CD1c-positive myeloid dendritic cell (primary cell): ENCODE results near the gene AJM1.
"Not testable (repeated sequence)": the region's sequence is repeated elsewhere in the genome, so short reads cannot be mapped to it uniquely, and the experiment has no call there.

ENCODE experiments used
- DNase-seq: peaks from one replicate; pipeline ENCODE4 v3.0.0-alpha.2; 2016; ENCODE audit errors: extremely low spot score

The AJM1 gene

DNA sequence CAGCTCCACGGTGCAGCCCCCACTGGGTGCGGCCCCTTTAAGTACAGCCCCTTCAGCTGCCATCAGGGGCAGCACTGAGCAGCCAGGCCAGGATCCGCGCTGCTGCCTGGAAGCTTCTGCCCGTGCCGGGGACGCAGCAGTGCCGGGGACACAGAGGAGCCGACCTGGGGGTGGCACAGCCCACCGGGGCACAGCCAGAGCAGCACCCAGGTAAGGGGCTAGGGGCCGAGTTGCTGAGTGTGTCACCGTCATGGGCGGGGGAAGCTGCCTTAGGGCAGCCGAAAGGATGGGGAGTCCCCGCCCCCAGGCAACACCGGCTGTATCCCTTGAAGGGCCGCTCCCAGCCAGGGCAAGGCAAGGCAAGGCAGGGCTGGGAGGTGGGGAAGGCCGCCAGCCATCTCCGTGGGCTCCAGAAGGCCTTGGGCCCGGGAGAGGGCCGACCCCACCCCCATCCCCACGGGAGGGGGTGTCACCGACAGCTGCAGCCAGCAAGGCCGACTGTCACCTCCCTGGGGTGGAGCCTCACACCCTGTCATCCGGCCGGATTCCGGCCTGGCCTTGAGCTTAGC is at the start of gene AJM1:
TSS of gene AJM1 (plus strand) at position 99 of the 569 bp plus-strand sequence. CDS start 1,937 bp downstream, outside the sequence.
- DNase-seq = peak; percentile 82

DNA sequence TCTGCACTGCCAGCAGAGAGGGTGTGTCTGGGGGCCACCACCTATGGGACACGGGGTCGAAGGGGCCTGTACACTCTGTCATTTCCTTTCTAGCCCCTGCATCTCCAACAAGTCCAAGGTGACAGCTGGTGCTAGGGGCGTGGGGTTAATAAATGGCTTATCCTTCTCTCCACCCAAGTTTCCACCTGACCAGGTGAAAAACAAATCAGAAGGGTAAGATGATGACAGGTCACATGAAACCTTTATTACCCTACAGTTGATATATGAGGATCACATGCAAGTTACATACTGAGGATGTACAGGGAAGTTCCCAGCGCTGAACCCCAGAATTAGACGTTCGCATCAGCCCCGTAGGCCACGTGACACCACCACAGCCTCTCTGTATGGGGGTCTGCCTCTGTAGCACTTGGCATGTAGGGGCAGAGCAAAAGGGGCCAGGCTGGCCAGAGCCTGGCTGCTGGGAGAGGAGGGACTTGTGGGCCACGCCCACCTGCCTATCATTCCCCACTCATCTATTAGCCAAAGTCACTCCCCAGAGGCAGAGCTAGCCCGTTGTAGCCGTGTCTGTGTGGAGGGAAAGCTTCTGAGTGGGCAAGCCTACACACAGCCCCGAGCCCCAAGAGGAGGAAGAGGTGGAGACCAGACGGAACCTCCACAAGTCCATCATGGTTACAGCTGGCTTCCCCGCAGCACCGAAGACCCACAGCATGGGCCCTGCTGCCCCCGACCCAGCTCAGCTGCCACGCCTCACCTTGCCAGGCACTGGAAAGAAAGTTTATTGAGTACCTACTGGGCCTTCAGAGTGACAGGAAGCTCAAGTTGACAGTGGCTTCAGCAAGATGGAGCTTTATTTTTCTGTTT is 49.0 kb upstream of the AJM1 start:
- DNase-seq = no peak

- DNase-seq = no peak
Measured at GRCh38 chr9:136794281-136794999, 47.8 kb upstream of the AJM1 start.

GRCh38 chr9:136795000-136795348 is 47.3 kb upstream of the AJM1 start:
- peak; percentile 16 for DNase-seq

GRCh38 chr9:136796238-136796774 is 46.0 kb upstream of the AJM1 start, which contains the start of gene CCDC183:
TSS of gene CCDC183 (plus strand) at chr9:136796338. CDS start at chr9:136796398, 60 bp downstream.
- DNase-seq = no peak

- not testable (repeated sequence) for DNase-seq
Measured at GRCh38 chr9:136796775-136797347, 45.4 kb upstream of the AJM1 start.

- DNase-seq = no peak
Measured at GRCh38 chr9:136798708-136799078, 43.6 kb upstream of the AJM1 start.

GRCh38 chr9:136799079-136799853 is 43.0 kb upstream of the AJM1 start:
- no peak for DNase-seq

DNA sequence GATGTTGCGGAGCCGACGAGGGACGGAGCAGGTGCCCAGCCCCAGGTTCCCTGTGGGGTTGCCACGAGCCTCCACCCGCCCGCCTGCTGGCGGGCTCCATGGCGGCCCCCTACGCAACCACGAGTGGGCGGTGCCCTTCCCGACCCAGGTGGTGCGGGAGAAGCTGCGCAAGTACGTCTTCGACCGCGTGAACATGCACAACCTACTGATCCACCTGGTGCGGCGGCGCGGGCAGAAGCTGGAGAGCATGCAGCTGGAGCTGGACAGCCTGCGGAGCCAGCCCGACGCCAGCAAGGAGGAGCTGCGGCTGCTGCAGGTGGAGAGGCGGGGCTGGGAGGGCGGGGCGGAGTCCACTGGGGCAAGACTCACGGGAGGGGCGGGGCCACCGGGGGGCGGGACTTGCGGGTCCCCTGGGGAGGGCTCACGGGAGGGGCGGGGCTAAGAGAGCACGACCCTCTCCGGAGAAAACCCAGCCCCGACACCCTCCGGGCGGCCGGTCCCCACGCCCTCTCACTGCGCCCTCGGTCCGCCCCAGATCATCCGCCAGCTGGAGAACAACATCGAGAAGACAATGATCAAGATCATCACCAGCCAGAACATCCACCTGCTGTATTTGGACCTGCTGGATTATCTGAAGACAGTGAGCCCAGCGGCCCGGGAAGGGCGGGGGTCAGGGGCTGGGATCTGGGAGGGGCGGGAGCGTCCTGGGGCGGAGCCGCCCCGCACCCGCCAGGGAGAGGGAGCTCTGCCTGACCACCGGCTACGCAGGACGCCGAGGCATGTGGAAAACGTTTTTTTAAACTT is 42.2 kb upstream of the AJM1 start:
- DNase-seq = peak; percentile 75

DNA sequence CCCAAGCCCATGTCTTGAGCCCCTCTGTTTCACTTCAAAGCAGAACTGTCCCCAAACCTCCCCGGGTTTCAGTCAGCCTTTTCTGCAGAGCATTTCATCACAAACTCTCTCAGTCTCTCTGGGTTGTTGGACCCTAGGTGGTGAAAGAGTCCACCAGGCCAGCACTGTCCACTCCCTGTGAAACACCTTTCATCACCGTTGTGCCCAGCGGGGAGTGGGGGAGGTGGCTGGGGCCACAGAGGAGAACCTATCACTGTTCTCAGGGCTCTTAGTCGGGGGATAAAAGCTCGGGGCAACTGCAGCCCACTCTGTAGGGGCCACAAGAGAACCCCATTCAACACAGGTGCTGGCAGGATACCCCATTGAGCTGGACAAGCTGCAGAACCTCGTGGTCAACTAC is 40.0 kb upstream of the AJM1 start:
- DNase-seq = no peak

GRCh38 chr9:136803009-136803550 is 39.2 kb upstream of the AJM1 start:
- not testable (repeated sequence) for DNase-seq

- no peak for DNase-seq
Measured at GRCh38 chr9:136803551-136804508, 38.4 kb upstream of the AJM1 start.

GRCh38 chr9:136804509-136805206 is 37.6 kb upstream of the AJM1 start:
- no peak for DNase-seq

DNA sequence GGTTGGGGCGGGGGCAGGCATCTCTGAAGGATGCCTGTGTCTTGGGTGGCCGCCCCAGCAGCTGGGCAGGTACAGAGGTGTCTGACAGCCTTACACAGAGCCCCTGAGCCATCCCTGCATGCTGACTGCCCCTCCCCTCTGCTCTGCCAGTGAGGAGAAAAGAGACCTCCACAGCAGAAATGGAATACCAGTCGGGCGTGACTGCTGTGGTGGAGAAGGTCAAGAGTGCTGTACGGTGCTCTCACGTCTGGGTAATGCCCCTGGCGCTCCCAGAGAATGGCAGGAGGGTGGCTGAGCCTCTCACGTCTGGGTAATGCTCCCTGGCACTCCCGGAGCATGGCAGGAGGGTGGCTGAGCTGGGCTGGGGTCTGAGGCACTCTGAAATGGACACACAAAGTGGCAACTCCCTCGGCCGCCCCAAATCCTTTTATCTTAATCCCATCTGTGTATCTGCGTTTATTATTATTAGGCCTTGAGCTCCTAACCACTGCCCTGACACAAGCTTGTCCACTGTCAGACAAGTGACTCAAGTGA is 37.0 kb upstream of the AJM1 start:
- DNase-seq = no peak

DNA sequence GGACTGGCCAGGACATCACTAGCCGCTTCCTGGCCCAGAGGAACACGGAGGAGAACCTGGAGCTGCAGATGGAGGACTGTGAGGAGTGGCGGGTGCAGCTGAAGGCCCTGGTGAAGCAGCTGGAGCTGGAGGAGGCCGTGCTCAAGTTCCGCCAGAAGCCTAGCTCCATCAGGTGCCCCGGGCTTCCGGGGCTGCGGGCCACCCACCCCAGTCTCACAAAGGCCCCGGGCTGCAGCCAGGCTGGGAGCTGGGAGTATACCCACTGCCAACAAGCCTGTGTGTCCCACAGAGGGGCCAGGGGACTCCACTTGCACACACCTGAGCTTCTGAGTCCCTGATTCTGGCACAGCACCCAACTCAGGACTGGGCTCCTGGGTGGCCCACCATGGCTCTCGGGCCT is 36.2 kb upstream of the AJM1 start:
- DNase-seq = no peak

DNA sequence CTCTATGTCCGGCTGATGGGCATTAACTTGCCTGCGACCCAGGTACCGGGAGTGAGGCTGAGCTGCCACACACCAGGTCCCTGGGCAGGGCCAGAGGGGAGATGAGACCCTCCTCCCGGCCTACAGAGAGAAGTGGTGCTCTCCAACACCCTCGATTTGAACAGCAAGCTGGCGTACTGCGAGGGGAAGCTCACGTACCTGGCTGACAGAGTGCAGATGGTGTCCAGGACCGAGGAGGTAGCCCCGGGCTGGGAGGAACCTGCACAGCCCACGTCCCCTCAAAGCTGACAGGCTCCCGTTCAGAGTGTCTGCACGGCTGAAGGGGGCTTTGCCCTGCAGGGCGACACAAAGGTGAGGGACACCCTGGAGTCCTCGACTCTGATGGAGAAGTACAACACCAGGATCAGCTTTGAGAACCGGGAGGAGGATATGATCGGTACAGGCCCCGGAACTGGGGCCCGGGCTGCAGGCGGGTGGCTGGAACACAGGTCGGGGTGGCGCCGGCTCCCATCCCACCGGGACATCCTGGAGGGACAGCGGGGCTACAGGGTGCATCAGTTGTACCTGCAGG is 35.6 kb upstream of the AJM1 start:
- DNase-seq = no peak

- DNase-seq = peak; percentile 91
Measured at GRCh38 chr9:136807281-136808074, 34.8 kb upstream of the AJM1 start, which contains the start of gene RABL6. TSS of gene RABL6 (plus strand) at chr9:136807948. CDS start at chr9:136808197, 249 bp downstream.
